Subcutaneous abdominal adipose tissue (tissue), 5 donors: ENCODE measurements around the gene TRPV3.

Experiments
- H3K27ac ChIP-seq: one replicate; pipeline ENCODE4 v1.7.0; 2013; ENCODE audit warnings: low read depth, mild to moderate bottlenecking, inconsistent platforms, low read length, moderate library complexity
- H3K27me3 ChIP-seq, 5 donors: one replicate each; pipeline ENCODE4 v1.7.0; 2013; ENCODE audit warnings: low read length in 5 of 5, inconsistent platforms in 1 of 5; ENCODE audit not compliant: control insufficient read depth in 5 of 5, insufficient read depth in 4 of 5
- H3K36me3 ChIP-seq, 5 donors: one replicate each; pipeline ENCODE4 v1.7.0; 2013; ENCODE audit warnings: low read length in 5 of 5; ENCODE audit not compliant: control insufficient read depth in 5 of 5, insufficient read depth in 5 of 5
- H3K4me1 ChIP-seq, 5 donors: one replicate each; pipeline ENCODE4 v1.7.0; 2013; ENCODE audit warnings: low read length in 5 of 5, mild to moderate bottlenecking in 3 of 5, moderate library complexity in 1 of 5; ENCODE audit not compliant: control insufficient read depth in 5 of 5, insufficient read depth in 5 of 5
- H3K4me3 ChIP-seq, 5 donors: one replicate each; pipeline ENCODE4 v1.7.0; 2013; ENCODE audit warnings: low read length in 5 of 5, low read depth in 1 of 5
- H3K9ac ChIP-seq, 5 donors: one replicate each; pipeline ENCODE4 v1.7.0; 2013; ENCODE audit warnings: low read length in 5 of 5, mild to moderate bottlenecking in 4 of 5, moderate library complexity in 3 of 5
- H3K9me3 ChIP-seq, 5 donors: one replicate each; pipeline ENCODE4 v1.7.0; 2013; ENCODE audit warnings: low read length in 5 of 5; ENCODE audit not compliant: control insufficient read depth in 5 of 5
- donor health status: healthy.
- donor health status: healthy.
- donor health status: healthy.
- donor health status: healthy.
- donor health status: healthy.

The TRPV3 gene

DNA sequence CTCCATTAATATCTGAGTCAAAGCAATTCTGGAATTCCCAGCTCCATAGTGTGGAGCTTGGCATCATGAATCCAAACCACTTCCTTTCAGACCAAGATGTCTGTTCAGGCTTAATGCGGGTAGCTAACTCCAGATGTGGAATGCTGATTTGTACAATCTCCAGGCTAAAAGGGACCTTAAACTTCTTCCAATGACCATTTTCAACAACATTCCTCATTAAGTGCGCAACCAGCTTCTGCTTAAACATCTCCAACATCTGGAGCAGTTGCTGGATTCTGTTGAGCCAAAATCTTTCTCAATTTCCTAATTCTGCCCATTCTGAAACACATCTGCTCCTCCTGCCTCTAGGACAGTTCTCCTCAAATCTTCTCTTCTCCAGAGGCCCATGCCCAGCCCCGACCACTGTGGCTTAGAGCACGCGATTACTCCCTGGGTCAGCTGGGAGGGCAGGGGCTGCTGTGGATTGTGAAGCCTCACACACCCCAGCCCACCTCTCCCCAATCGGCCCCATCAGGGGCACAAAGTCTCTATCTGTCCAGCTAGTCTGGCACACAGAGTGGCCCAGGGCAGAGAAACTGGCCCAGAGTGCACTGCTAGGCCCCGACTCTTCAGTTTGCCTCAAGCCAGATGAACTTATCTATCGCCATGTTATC lies 45.6 kb downstream of the TRPV3 start:
- H3K4me3 ChIP-seq: peak overlapping the region in 2 of 5 donors; percentile 8 to 15

DNA sequence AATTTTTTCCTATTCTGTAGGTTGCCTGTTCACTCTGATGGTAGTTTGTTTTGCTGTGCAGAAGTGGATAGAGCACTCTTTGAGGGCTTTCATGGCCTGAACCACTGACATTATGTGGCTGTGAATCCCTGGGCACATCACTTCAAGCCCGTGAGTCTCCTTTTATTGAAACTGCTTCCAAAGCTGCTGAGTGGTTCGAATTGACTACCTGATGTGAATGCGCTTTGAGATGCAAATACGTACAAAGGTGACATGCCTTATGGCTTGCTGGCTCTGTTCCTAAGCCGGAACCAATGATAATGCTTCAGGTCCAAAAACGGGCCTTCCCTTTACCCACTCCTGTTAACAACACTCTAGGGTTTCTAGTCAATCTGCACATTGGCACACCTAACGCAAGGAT lies 47.5 kb downstream of the TRPV3 start:
- no peak overlapping the region for H3K9ac ChIP-seq

More for the DNA sequence above, 45.6 kb downstream of the TRPV3 start:
- H3K27ac ChIP-seq: peak overlapping the region; percentile 97
- no peaks in the 10 kb centered on the region for H3K27me3 ChIP-seq
- peak overlapping the region in 4 of 5 donors; percentile 34 to 83 (median 66) for H3K9ac ChIP-seq
- H3K4me1 ChIP-seq: peaks cover 7 to 27% (median 25%) of the 10 kb centered on the region in 5 donors
- no peaks in the 10 kb centered on the region for H3K36me3 ChIP-seq
- no peaks in the 10 kb centered on the region for H3K9me3 ChIP-seq

DNA sequence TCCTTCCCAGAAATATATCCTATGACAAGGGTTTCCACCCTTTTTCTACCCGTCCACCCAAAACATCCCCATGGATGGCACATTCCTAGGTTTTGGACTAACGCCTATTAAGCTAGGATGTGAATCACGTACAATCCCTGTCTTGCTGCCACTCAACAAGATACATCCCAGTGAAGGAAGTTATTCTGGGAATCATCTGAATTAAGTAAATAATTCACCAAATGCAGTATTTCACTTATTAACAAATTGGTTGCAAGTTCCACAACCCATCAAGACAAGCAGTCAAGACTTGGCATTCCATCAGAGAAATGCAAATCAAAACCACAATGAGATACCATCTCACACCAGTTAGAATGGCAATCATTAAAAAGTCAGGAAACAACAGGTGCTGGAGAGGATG lies 49.7 kb downstream of the TRPV3 start:
- Histone ChIP-seq H3K27ac (no peak overlapping the region), H3K9ac (no peak overlapping the region), H3K27me3 (no peaks in the 10 kb centered on the region), H3K4me1 (peaks cover 0 to 17% (median 15%) of the 10 kb centered on the region in 5 donors), H3K9me3 (no peaks in the 10 kb centered on the region), H3K36me3 (no peaks in the 10 kb centered on the region), H3K4me3 (no peak overlapping the region)

More for the DNA sequence above, 47.5 kb downstream of the TRPV3 start:
- no peaks in the 10 kb centered on the region for H3K9me3 ChIP-seq
- peaks cover 7 to 27% (median 25%) of the 10 kb centered on the region in 5 donors for H3K4me1 ChIP-seq
- no peak overlapping the region for H3K4me3 ChIP-seq
- no peaks in the 10 kb centered on the region for H3K27me3 ChIP-seq
- no peak overlapping the region for H3K27ac ChIP-seq
- H3K36me3 ChIP-seq: no peaks in the 10 kb centered on the region

- no peak overlapping the region for H3K9ac ChIP-seq
- no peaks in the 10 kb centered on the region for H3K27me3 ChIP-seq
- H3K9me3 ChIP-seq: no peaks in the 10 kb centered on the region
- no peaks in the 10 kb centered on the region for H3K36me3 ChIP-seq
- no peak overlapping the region for H3K4me3 ChIP-seq
- peaks cover 0 to 11% (median 8%) of the 10 kb centered on the region in 5 donors for H3K4me1 ChIP-seq
- H3K27ac ChIP-seq: no peak overlapping the region
Observed at GRCh38 chr17:3507071-3507470, 50.5 kb downstream of the TRPV3 start.

DNA sequence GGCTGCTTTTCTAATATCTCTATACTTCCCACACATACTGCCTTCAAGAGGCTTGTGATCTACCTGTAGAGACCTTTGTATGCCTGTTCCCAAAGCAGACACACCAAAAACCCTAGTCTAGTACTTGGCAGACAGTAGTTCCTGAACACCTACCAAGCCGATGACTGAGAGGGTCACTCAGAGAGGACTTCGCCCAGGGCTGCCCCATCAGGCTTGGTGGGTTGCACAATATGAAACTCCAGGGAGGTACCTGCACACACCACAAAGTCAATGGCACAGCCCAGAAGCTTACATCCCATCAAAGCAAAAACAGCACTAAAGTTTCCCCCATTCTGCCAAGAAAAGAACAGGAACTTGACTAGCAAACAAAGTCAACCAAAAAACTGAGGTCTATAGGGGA lies 51.6 kb downstream of the TRPV3 start:
- Histone ChIP-seq H3K9me3 (no peaks in the 10 kb centered on the region), H3K4me1 (peaks cover 0 to under 1% (median 0%) of the 10 kb centered on the region in 5 donors), H3K27ac (no peak overlapping the region), H3K9ac (no peak overlapping the region), H3K4me3 (no peak overlapping the region), H3K36me3 (no peaks in the 10 kb centered on the region), H3K27me3 (no peaks in the 10 kb centered on the region)

GRCh38 chr17:3505008-3505407 lies 52.6 kb downstream of the TRPV3 start:
- Histone ChIP-seq H3K27ac (no peak overlapping the region), H3K9me3 (peaks cover 0 to 3% (median 0%) of the 10 kb centered on the region in 5 donors), H3K36me3 (no peaks in the 10 kb centered on the region), H3K27me3 (no peaks in the 10 kb centered on the region), H3K4me1 (no peaks in the 10 kb centered on the region), H3K4me3 (no peak overlapping the region), H3K9ac (no peak overlapping the region)

- H3K4me1 ChIP-seq: no peaks in the 10 kb centered on the region
- H3K9ac ChIP-seq: no peak overlapping the region
- H3K27me3 ChIP-seq: no peaks in the 10 kb centered on the region
- no peaks in the 10 kb centered on the region for H3K36me3 ChIP-seq
- no peak overlapping the region for H3K27ac ChIP-seq
- H3K9me3 ChIP-seq: peaks cover 0 to 3% (median 0%) of the 10 kb centered on the region in 5 donors
- no peak overlapping the region for H3K4me3 ChIP-seq
Observed at GRCh38 chr17:3503285-3503684, 54.3 kb downstream of the TRPV3 start.

DNA sequence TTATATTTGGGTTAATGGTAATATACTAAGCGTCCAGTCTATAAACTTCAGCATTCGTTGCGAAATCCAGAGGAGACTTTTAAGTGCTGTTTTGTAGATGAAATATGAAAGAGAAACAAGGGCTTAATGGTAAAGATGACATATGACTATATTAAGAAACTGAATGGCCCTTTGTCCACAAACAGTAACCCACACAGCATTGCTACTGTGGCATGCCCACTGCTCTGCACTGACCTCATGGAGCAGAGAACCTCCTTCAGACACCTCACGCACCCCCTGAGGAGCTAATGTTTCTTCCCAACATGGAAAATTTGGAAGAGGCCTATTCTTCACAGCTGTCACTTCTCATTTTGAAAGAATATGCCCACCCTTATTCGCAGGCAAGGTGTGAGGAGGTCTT lies 55.1 kb downstream of the TRPV3 start:
- Histone ChIP-seq H3K27ac (no peak overlapping the region), H3K9ac (no peak overlapping the region)

DNA sequence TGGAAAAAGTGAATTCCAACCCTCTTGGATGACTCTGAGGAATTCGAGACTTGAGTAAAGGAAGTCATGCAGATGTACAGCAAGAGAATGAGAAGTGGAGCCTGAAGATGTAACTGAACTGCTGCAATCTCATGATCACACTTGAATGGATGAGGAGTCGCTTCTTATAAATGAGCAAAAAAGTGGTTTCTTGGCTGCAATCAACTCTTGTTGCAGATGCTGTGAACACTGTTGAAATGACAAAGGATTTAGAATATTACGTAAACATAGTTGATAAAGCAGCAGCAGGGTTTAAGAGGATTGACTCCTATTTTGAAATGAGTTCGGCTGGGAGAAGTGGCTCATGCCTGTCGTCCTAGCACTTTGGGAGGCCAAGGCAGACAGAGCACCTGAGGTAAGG lies 56.3 kb downstream of the TRPV3 start:
- H3K27me3 ChIP-seq: no peaks in the 10 kb centered on the region
- no peaks in the 10 kb centered on the region for H3K4me1 ChIP-seq
- H3K36me3 ChIP-seq: peaks cover 0 to 7% (median 0%) of the 10 kb centered on the region in 5 donors
- H3K27ac ChIP-seq: no peak overlapping the region
- peaks cover 0 to 3% (median 0%) of the 10 kb centered on the region in 5 donors for H3K9me3 ChIP-seq
- H3K9ac ChIP-seq: no peak overlapping the region
- H3K4me3 ChIP-seq: no peak overlapping the region

More for the DNA sequence above, 55.1 kb downstream of the TRPV3 start:
- Histone ChIP-seq H3K27me3 (no peaks in the 10 kb centered on the region), H3K9me3 (peaks cover 0 to 3% (median 0%) of the 10 kb centered on the region in 5 donors), H3K36me3 (peaks cover 0 to 4% (median 0%) of the 10 kb centered on the region in 5 donors), H3K4me3 (no peak overlapping the region), H3K4me1 (no peaks in the 10 kb centered on the region)

GRCh38 chr17:3497101-3497500 lies 60.5 kb downstream of the TRPV3 start:
- Histone ChIP-seq H3K27me3 (no peaks in the 10 kb centered on the region), H3K9ac (no peak overlapping the region), H3K36me3 (peaks cover 0 to 17% (median 6%) of the 10 kb centered on the region in 5 donors), H3K4me3 (no peak overlapping the region), H3K4me1 (no peaks in the 10 kb centered on the region), H3K9me3 (peaks cover 0 to 3% (median 0%) of the 10 kb centered on the region in 5 donors), H3K27ac (no peak overlapping the region)
